ENCODE data around the gene ST6GALNAC1. TPM values are rescaled to one million over a fixed set of nuclear protein-coding genes. Genes with fewer than 3 reads are reported as not detected.
"Not testable (repeated sequence)": the region's sequence is repeated elsewhere in the genome, so short reads cannot be mapped to it uniquely, and the experiment has no call there.

Gene ST6GALNAC1
- total RNA-seq, 1 donor from 2014 or later = not detected

- peaks cover 3% of the 10 kb centered on the region for H3K36me3 Mint-ChIP-seq (ENCODE audit: unreplicated experiment)
- peaks cover 8% of the 10 kb centered on the region for H3K9me3 Mint-ChIP-seq (ENCODE audit: unreplicated experiment)
- TF ChIP-seq CTCF (IDR thresholded peaks at IDR 0.05) = no peak
- H3K27ac Mint-ChIP-seq (ENCODE audit: unreplicated experiment) = no peak overlapping the region
- H3K4me1 Mint-ChIP-seq (ENCODE audit: unreplicated experiment) = no peaks in the 10 kb centered on the region
- no peak for DNase-seq (ENCODE audit: extremely low spot score, unreplicated experiment)
- no peak overlapping the region for H3K4me3 Mint-ChIP-seq (ENCODE audit: unreplicated experiment)
- peaks cover 37% of the 10 kb centered on the region for H3K27me3 Mint-ChIP-seq (ENCODE audit: unreplicated experiment)
Observed at GRCh38 chr17:76642994-76643393, 563 bp downstream of the ST6GALNAC1 start.

GRCh38 chr17:76642032-76642561, 1.5 kb downstream of the ST6GALNAC1 start:
- H3K4me3 Mint-ChIP-seq (ENCODE audit: unreplicated experiment) = no peak overlapping the region
- peaks cover 3% of the 10 kb centered on the region for H3K36me3 Mint-ChIP-seq (ENCODE audit: unreplicated experiment)
- no peak overlapping the region for H3K27ac Mint-ChIP-seq (ENCODE audit: unreplicated experiment)
- no peak for TF ChIP-seq CTCF (IDR thresholded peaks at IDR 0.05)
- peaks cover 8% of the 10 kb centered on the region for H3K9me3 Mint-ChIP-seq (ENCODE audit: unreplicated experiment)
- H3K27me3 Mint-ChIP-seq (ENCODE audit: unreplicated experiment) = peaks cover 40% of the 10 kb centered on the region
- DNase-seq (ENCODE audit: extremely low spot score, unreplicated experiment) = no peak
- no peaks in the 10 kb centered on the region for H3K4me1 Mint-ChIP-seq (ENCODE audit: unreplicated experiment)

DNA sequence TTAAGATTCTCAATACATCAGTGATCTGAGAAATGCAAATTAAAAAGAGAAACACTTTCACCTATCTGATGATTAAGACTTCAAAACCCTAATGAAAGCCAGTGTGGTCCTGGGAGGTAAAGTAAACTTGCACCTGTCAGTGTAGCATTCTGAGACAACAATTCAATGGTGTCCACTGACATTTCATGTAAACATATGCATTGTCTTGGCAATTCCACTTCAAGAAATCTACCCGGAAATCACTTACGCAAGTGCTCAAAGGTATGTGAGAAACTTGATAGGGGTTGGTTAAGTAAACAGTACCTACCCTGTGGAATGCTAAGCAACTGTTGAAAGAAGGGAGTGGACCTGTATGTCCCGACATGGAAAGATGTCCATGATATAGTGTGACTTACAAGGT, 2.1 kb downstream of the ST6GALNAC1 start:
- Mint-ChIP-seq H3K4me3 (ENCODE audit: unreplicated experiment) (no peak overlapping the region), H3K27me3 (ENCODE audit: unreplicated experiment) (peaks cover 38% of the 10 kb centered on the region), H3K27ac (ENCODE audit: unreplicated experiment) (no peak overlapping the region), H3K4me1 (ENCODE audit: unreplicated experiment) (no peaks in the 10 kb centered on the region), H3K9me3 (ENCODE audit: unreplicated experiment) (peaks cover 5% of the 10 kb centered on the region), H3K36me3 (ENCODE audit: unreplicated experiment) (peaks cover under 1% of the 10 kb centered on the region)
- no peak for DNase-seq (ENCODE audit: extremely low spot score, unreplicated experiment)
- no peak for TF ChIP-seq CTCF (IDR thresholded peaks at IDR 0.05)

DNA sequence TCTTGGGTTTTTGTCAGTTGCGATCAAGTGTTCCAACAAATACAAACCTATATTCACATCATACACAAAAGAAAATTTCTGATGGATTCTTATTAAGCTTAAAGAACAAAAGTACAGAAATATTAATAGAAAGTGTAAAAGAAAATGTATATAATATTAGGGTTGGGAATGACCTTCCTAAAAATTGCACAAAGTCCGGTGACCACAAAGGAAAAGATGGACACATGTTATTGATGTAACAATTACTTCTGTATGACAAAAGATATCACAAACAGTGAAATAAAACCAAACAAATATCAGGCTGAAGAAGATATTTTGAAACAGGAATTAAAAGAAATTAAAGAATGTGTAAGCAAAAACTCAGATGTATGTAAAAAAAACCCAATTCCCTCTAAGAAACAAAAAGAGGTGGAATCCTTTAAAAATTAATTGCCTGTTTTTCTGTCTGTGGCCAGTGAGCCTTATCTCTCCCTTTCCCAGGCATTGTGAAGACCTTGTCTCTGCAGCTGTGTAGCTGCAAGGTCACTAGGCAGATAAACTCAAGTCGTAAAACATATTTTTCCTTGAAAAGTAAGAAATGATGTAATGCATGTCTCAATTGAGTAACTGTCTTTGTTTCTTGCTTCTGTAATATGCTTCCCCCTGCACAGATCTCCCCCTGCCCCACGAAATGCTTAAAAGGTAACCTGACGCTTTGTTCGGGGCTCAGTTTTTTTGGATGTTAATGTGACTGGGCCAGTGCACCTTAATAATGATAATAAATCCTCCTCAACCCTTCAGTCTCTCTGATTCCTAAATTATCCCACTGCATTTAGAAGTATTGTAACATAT, 2.8 kb downstream of the ST6GALNAC1 start:
- TF ChIP-seq CTCF (IDR thresholded peaks at IDR 0.05) = no peak
- H3K36me3 Mint-ChIP-seq (ENCODE audit: unreplicated experiment) = no peaks in the 10 kb centered on the region
- peaks cover 31% of the 10 kb centered on the region for H3K27me3 Mint-ChIP-seq (ENCODE audit: unreplicated experiment)
- no peak overlapping the region for H3K27ac Mint-ChIP-seq (ENCODE audit: unreplicated experiment)
- no peak for DNase-seq (ENCODE audit: extremely low spot score, unreplicated experiment)
- H3K4me1 Mint-ChIP-seq (ENCODE audit: unreplicated experiment) = no peaks in the 10 kb centered on the region
- H3K9me3 Mint-ChIP-seq (ENCODE audit: unreplicated experiment) = no peaks in the 10 kb centered on the region
- no peak overlapping the region for H3K4me3 Mint-ChIP-seq (ENCODE audit: unreplicated experiment)

GRCh38 chr17:76638263-76638662, 5.3 kb downstream of the ST6GALNAC1 start:
- H3K4me1 Mint-ChIP-seq (ENCODE audit: unreplicated experiment) = peaks cover 5% of the 10 kb centered on the region
- H3K27ac Mint-ChIP-seq (ENCODE audit: unreplicated experiment) = no peak overlapping the region

GRCh38 chr17:76636486-76637206, 6.9 kb downstream of the ST6GALNAC1 start:
- not testable (repeated sequence) for H3K27ac Mint-ChIP-seq (ENCODE audit: unreplicated experiment); H3K27me3 Mint-ChIP-seq (ENCODE audit: unreplicated experiment); H3K9me3 Mint-ChIP-seq (ENCODE audit: unreplicated experiment); H3K4me1 Mint-ChIP-seq (ENCODE audit: unreplicated experiment); DNase-seq (ENCODE audit: extremely low spot score, unreplicated experiment); H3K36me3 Mint-ChIP-seq (ENCODE audit: unreplicated experiment); H3K4me3 Mint-ChIP-seq (ENCODE audit: unreplicated experiment)

More at GRCh38 chr17:76638263-76638662, 5.3 kb downstream of the ST6GALNAC1 start:
- Mint-ChIP-seq H3K27me3 (ENCODE audit: unreplicated experiment) (peaks cover 13% of the 10 kb centered on the region), H3K36me3 (ENCODE audit: unreplicated experiment) (no peaks in the 10 kb centered on the region), H3K9me3 (ENCODE audit: unreplicated experiment) (no peaks in the 10 kb centered on the region), H3K4me3 (ENCODE audit: unreplicated experiment) (no peak overlapping the region)
- DNase-seq (ENCODE audit: extremely low spot score, unreplicated experiment) = no peak
- no peak for TF ChIP-seq CTCF (IDR thresholded peaks at IDR 0.05)
